Kidney (tissue), 14 donors: ENCODE results near the gene U2SURP. TPM values are rescaled to one million over a fixed set of nuclear protein-coding genes. Genes with fewer than 3 reads are reported as not detected.

Source experiments
- DNase-seq, 5 donors: peaks; one replicate each; pipeline ENCODE4 v3.0.0-alpha.2; 2013 to 2020
- FAIRE-seq: peaks from 2 replicates; lab custom pipeline; 2012; peaks lifted over from hg19 to GRCh38; lab: Jason Lieb, UNC
- H3K27ac ChIP-seq, 2 donors: one replicate each; pipeline ENCODE4 v1.7.0; 2013; ENCODE audit warnings: low read depth in 2 of 2, low read length in 2 of 2, inconsistent platforms in 1 of 2
- H3K27me3 ChIP-seq: one replicate; pipeline ENCODE4 v1.7.1; 2013; ENCODE audit warnings: low read length, inconsistent platforms; ENCODE audit not compliant: control insufficient read depth, insufficient read depth
- H3K36me3 ChIP-seq, 3 donors: one replicate each; pipeline versions ENCODE4 v1.7.0 to v1.7.1; 2013; ENCODE audit warnings: low read length in 3 of 3, control low read depth in 1 of 3, inconsistent platforms in 1 of 3; ENCODE audit not compliant: insufficient read depth in 3 of 3, control insufficient read depth in 2 of 3
- H3K4me1 ChIP-seq, 3 donors: one replicate each; pipeline versions ENCODE4 v1.7.0 to v1.7.1; 2013; ENCODE audit warnings: low read length in 3 of 3, inconsistent platforms in 1 of 3, low read depth in 1 of 3; ENCODE audit not compliant: control insufficient read depth in 2 of 3, insufficient read depth in 2 of 3
- H3K4me3 ChIP-seq, 3 donors: one replicate each; pipeline versions ENCODE4 v1.7.0 to v1.8.1; 2013; ENCODE audit warnings: low read length in 3 of 3, control low read depth in 1 of 3, inconsistent platforms in 1 of 3
- H3K9ac ChIP-seq, 3 donors: one replicate each; pipeline versions ENCODE4 v1.7.0 to v1.7.1; 2013; ENCODE audit warnings: low read length in 3 of 3, control low read depth in 1 of 3, inconsistent platforms in 1 of 3
- H3K9me3 ChIP-seq, 3 donors: one replicate each; pipeline versions ENCODE4 v1.7.0 to v1.7.1; 2013; ENCODE audit warnings: low read length in 3 of 3, control low read depth in 1 of 3, inconsistent platforms in 1 of 3; ENCODE audit not compliant: control insufficient read depth in 2 of 3, insufficient read depth in 1 of 3
- intact Hi-C: fragments of 100-400 bp; cut with DNase I; formaldehyde crosslinking; loops from one replicate; pipeline ENCODE4 v1.11.1; 2022
- polyA plus RNA-seq: library from polyadenylated mRNA; stranded (reverse); fragments of 350-450 nt; fragmentation: Illumina TruSeq; extraction: RNeasy Lipid Tissue Mini Kit (QIAGEN cat#74804); gene quantifications from one replicate; pipeline ENCODE4 v1.2.3, GENCODE V29; 2014; ENCODE audit warnings: low read depth, low replicate concordance; ENCODE audit not compliant: insufficient read depth
- total RNA-seq: library from RNA; stranded (reverse); fragmentation: NEBNext Ultra II Directional; extraction: Animal tissue kit (Norgen Biotek cat#: 25700); gene quantifications from one replicate; pipeline ENCODE4 v1.2.1, GENCODE V29; 2021
- TF ChIP-seq, protein P1 (sequence below): IDR thresholded peaks from 3 replicates; pipeline ENCODE4 v1.5.1; 2012; ENCODE audit warnings: mild to moderate bottlenecking, moderate library complexity, borderline replicate concordance; ENCODE audit not compliant: insufficient read depth; ENCODE audit errors: extremely low read depth
- donor health status: control.
- donor health status: control.
- donor health status: control.
- donor health status: control.
- donor health status: control.
- donor health status: DM: yes; HTN: yes; CAD: no.
- donor health status: Normal renal cell carcinoma (clear cell type).

U2SURP gene
- total and polyA plus RNA-seq, 2 donors from 2014 or later: 23.0 to 97.7 TPM

DNA sequence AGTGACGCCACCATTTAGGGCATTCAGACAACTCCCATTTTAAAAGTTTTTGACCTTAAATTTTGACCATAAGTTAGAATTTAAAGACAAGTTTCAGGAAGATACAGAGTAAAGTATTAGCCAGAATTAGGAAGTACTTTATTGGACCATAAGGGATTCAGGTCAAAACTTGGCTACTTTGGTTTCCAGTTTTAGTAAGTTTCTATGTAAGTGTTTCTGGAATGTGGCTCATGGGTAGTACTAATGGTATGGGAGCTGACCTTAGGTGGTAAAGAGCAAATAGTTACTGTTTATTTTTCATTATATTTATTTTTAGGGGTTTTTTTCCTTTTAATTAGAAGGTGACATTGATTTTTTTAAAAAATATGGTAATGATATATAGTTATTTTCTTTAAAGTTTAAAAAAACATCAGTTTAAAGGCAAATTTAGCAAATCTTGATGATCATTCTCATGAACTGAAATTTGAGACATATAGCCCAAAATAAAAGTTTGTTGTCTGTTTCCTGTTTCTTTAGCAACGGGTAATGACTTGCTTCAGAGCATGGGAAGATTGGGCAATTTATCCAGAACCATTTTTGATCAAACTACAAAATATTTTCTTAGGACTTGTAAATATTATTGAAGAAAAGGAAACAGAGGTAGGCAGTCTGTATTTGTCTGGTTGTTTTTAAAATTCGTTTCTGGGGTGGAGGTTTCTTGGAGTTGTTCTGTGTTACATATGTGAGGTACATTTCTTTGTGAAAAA lies 34.3 kb downstream of the U2SURP start:
- Histone ChIP-seq H3K9ac (no peak overlapping the region), H3K4me1 (no peaks in the 10 kb centered on the region), H3K4me3 (no peak overlapping the region), H3K9me3 (no peaks in the 10 kb centered on the region), H3K27me3 (no peaks in the 10 kb centered on the region), H3K36me3 (peaks cover 14 to 39% (median 16%) of the 10 kb centered on the region in 3 donors), H3K27ac (no peak overlapping the region)
- DNase-seq: no peak
- TF ChIP-seq, protein P1, sequence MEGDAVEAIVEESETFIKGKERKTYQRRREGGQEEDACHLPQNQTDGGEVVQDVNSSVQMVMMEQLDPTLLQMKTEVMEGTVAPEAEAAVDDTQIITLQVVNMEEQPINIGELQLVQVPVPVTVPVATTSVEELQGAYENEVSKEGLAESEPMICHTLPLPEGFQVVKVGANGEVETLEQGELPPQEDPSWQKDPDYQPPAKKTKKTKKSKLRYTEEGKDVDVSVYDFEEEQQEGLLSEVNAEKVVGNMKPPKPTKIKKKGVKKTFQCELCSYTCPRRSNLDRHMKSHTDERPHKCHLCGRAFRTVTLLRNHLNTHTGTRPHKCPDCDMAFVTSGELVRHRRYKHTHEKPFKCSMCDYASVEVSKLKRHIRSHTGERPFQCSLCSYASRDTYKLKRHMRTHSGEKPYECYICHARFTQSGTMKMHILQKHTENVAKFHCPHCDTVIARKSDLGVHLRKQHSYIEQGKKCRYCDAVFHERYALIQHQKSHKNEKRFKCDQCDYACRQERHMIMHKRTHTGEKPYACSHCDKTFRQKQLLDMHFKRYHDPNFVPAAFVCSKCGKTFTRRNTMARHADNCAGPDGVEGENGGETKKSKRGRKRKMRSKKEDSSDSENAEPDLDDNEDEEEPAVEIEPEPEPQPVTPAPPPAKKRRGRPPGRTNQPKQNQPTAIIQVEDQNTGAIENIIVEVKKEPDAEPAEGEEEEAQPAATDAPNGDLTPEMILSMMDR: no peak
- intact Hi-C loops: no loop called here
- peak; percentile 11 for FAIRE-seq

DNA sequence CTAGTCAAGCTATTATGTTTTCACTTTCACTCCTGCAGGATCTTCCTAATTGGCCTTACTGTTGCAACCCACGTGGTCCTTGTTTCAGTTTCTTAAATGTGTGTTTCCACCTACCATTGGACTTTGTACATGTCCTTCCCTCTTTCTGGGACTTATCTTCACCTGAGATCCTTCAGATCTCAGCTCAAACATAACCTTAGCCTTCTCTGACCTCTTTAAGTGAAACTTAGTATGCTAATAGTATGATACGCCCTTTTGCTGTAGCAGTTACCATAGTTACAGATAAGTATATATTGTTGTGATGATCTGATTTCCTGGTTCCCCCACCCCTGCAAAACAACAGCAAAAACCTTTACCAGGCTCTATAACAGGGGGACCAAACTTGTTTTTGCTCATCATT lies 35.2 kb downstream of the U2SURP start:
- Histone ChIP-seq H3K4me3 (no peak overlapping the region), H3K27ac (no peak overlapping the region), H3K4me1 (no peaks in the 10 kb centered on the region), H3K27me3 (no peaks in the 10 kb centered on the region), H3K9me3 (no peaks in the 10 kb centered on the region), H3K9ac (no peak overlapping the region), H3K36me3 (peaks cover 14 to 32% (median 16%) of the 10 kb centered on the region in 3 donors)
- FAIRE-seq (no peak), DNase-seq (no peak)
- intact Hi-C loops: no loop called here
- TF ChIP-seq, protein P1: no peak

DNA sequence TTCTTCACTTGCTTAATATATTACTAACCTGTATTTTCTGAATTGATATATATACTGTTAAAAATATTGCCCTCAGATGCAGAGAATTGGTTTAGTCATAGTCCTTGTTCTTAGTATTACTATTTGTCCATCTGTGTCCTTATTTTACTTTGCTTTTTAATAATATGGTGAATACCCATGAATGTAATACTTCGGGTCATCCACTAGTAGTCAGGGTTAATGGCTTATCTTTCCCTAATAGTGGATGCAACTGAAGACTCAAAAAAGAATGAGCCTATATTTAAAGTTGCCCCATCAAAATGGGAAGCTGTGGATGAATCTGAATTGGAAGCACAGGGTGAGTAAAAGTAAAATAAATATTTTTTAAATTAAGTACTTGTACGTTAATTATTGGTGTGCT lies 36.5 kb downstream of the U2SURP start:
- no peak overlapping the region for H3K27ac ChIP-seq
- intact Hi-C loops: no loop called here
- no peak for FAIRE-seq

More for the DNA sequence above, 36.5 kb downstream of the U2SURP start:
- TF ChIP-seq, protein P1: no peak
- Histone ChIP-seq H3K4me3 (no peak overlapping the region), H3K9me3 (no peaks in the 10 kb centered on the region), H3K36me3 (peaks cover 13 to 28% (median 14%) of the 10 kb centered on the region in 3 donors), H3K27me3 (no peaks in the 10 kb centered on the region), H3K9ac (no peak overlapping the region), H3K4me1 (no peaks in the 10 kb centered on the region)
- DNase-seq: no peak
